ENCODE data around the gene DHRS12. TPM values are rescaled to one million over a fixed set of nuclear protein-coding genes. Genes with fewer than 3 reads are reported as not detected.
"Not testable (repeated sequence)": the region's sequence is repeated elsewhere in the genome, so short reads cannot be mapped to it uniquely, and the experiment has no call there.

Gene DHRS12
- polyA plus RNA-seq, 4 donors, result 15.4 to 23.1 (median 20.2) TPM

DNA sequence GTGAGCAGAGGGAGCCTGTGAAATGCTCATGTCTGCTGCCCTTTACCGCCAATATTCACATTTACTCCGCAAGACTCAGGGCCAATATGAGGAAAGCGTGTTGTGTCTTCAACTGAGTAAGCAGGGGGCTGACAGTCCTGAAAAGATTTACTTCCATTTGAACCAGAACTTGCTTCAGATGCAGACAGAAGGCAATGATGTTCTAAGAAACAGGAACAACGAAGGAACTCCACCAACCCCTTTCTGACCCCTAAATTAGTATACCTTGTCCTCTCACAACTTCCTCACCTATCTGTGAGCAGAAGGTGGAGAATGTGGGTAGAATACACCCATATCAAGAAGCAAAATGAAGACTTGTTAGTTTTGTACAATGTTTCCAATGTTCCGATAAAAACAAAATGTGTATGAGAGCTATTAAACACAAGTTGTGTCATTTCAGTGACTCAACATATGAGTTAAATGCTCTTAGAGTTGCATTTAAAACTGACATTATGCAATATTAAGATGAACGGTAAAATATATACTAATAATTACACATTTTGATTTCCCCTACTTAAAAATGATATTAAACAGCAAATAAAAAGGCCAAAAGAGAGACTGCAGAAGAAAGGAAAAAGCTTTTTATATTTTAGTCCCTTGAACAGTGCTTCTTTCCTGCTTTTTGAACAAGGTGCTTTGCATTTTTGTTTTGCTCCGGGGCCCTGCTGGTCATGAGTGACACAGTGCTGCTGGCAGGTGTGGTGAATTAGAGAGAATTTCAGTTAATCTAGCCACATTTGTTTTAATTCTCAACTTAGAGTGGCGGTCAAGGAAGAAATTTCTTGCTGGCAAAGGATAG is 25.0 kb upstream of the DHRS12 start:
- no peak for DNase-seq (ENCODE audit: low read depth in 4 of 4, low spot score in 3 of 4)

DNA sequence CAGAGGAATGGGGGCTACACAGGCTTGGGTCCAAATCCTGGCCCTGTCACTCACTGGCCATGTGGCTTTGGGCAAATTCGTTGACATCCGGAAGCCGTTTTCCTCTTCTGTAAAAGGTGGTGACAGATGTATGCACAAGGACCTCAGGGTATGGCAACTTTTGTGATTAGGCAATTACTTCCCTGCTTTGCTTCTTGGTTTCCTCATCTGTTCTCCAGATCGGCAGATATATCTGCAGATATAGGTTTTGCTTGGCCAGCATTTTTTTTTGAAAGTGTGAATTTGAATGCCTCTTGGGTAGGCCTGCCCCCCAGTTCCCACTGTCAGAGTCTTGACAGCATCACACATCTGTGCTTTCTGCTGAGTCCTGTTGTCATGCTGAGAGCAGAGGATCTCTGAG is 23.3 kb upstream of the DHRS12 start:
- no peak for DNase-seq (ENCODE audit: low read depth in 4 of 4, low spot score in 3 of 4)

- DNase-seq (ENCODE audit: low read depth in 4 of 4, low spot score in 3 of 4), result no peak
Observed at GRCh38 chr13:51826606-51827005, 22.6 kb upstream of the DHRS12 start.

- no peak for DNase-seq (ENCODE audit: low read depth in 4 of 4, low spot score in 3 of 4)
Observed at GRCh38 chr13:51825681-51826254, 21.8 kb upstream of the DHRS12 start.

GRCh38 chr13:51825165-51825592 is 21.2 kb upstream of the DHRS12 start:
- DNase-seq (ENCODE audit: low read depth in 4 of 4, low spot score in 3 of 4), result no peak

DNA sequence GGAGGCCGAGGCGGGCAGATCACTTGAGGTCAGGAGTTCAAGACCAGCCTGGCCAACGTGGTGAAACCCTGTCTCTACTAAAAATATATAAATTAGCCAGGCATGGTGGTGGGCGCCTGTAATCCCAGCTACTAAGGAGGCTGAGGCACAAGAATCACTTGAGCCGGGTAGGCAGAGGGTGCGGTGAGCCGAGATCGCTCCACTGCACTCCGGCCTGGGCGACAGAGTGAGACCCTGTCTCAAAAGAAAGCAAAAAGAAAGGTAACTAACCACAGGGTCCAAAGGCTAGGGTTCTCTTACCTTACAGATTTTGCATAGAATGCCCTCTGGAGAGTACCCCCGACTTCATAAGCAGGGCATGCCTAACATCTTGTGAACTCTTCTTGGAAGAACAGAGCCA is 20.7 kb upstream of the DHRS12 start:
- DNase-seq (ENCODE audit: low read depth in 4 of 4, low spot score in 3 of 4), result not testable (repeated sequence)

- DNase-seq (ENCODE audit: low read depth in 4 of 4, low spot score in 3 of 4), result no peak
Observed at GRCh38 chr13:51823863-51824262, 19.9 kb upstream of the DHRS12 start.

DNA sequence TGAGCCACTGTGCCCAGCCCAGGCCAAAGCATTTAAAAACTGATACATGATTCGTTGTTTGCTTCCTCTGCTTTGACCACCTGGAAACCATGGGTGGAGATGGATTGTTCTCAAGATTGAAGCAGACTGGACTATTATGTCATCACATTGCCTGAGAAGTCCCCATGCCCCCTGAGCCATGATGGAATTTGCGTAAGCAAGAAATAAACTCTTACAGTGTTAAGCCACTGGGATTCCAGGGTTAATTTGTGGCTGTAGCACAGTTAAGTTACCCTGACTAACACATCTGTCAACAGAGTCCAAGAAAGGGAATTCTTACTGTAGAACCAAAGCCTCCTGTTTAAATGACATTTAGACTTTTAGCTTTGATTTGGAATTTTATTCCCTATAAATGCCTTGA is 19.4 kb upstream of the DHRS12 start:
- no peak for DNase-seq (ENCODE audit: low read depth in 4 of 4, low spot score in 3 of 4)

DNA sequence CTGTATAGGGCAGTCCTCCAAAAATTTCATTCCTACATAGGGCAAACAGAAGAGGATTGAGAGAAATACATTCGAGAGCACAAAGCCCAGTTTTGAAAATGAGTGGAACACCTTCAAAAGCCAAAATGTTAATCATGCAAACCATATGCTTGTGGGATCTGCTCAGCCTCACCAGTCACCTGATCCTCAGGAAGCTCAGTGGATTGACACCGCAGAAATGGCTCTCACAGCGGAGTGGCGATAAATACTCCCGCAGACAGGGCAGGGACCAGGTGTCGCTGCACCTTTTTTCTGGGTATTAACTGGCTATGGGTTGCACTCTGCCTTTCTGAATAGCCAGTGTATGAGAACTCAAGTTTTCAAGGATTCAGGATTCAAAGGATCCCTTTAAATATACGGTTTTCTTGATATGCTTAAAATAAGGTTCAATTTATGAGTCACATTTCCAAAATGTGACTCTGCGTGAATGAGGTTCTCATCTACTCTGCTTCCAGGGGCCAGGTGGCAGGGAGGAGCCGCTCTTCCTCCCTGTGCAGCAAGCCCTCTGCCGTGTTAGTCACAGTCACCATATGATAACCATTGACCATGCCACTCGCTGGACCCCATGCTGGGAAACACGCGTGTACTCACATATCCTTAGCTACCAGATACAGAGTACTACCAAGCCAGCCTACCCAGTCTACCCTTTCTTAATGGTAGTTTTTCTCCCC is 18.3 kb upstream of the DHRS12 start:
- no peak for DNase-seq (ENCODE audit: low read depth in 4 of 4, low spot score in 3 of 4)

GRCh38 chr13:51821606-51822005 is 17.6 kb upstream of the DHRS12 start:
- DNase-seq (ENCODE audit: low read depth in 4 of 4, low spot score in 3 of 4), result no peak

GRCh38 chr13:51820016-51820597 is 16.1 kb upstream of the DHRS12 start:
- no peak for DNase-seq (ENCODE audit: low read depth in 4 of 4, low spot score in 3 of 4)

GRCh38 chr13:51819544-51819943 is 15.6 kb upstream of the DHRS12 start:
- DNase-seq (ENCODE audit: low read depth in 4 of 4, low spot score in 3 of 4), result no peak

DNA sequence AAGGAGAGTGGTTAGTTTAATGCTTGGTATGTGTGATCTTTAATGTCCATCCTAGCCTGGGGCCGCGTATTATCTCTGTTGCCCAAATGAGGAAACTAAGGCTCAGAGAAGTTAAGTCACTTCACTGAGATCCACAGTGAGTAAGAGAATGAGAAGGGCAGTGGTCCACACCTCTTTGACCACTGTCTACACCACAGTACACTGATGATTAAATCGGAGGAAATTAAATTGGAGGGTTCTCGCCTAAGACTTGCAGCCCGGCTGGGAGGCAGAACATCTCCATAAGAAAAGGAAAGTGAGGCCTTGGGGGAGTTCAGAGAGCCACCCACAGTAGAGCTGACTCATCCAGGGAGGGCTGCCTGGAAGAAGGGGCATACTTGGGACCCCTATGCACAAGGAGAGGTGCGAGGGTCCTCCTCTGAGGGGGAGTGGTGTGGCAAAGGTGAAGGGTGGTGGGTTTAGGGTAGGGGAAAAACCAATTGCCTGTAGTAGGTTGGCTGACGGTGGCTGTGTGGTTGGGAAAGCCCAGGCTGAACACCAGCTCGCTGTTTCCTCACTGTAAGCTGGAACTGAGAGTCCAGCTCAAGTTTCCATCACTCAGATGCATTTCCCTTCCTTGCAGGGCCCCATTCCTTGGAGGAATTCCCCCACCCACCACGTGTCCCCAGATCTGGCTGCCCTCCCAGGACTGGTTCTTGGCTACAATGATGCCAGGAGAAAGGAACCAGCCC is 15.0 kb upstream of the DHRS12 start:
- DNase-seq (ENCODE audit: low read depth in 4 of 4, low spot score in 3 of 4), result no peak

GRCh38 chr13:51818276-51818675 is 14.3 kb upstream of the DHRS12 start:
- no peak for DNase-seq (ENCODE audit: low read depth in 4 of 4, low spot score in 3 of 4)

DNA sequence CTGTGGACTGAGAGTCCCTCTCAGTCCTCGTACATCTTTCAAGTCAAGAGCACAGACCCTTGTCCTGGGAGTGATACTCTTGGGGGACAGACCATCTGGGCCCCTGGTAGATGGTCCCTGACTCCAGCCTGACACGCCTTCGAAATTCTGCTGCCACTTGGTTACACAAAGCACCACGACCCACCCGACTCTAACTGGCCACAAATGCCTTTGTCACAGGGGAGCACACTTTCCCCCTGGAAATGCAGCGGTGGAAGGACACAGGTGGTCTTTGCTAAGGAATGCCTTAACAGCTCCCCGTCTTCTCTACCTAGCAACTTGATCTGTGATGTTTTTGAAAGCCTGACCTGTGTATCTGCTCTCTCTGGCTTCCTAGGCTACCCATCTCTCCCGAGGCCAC is 13.8 kb upstream of the DHRS12 start:
- no peak for DNase-seq (ENCODE audit: low read depth in 4 of 4, low spot score in 3 of 4)

DNA sequence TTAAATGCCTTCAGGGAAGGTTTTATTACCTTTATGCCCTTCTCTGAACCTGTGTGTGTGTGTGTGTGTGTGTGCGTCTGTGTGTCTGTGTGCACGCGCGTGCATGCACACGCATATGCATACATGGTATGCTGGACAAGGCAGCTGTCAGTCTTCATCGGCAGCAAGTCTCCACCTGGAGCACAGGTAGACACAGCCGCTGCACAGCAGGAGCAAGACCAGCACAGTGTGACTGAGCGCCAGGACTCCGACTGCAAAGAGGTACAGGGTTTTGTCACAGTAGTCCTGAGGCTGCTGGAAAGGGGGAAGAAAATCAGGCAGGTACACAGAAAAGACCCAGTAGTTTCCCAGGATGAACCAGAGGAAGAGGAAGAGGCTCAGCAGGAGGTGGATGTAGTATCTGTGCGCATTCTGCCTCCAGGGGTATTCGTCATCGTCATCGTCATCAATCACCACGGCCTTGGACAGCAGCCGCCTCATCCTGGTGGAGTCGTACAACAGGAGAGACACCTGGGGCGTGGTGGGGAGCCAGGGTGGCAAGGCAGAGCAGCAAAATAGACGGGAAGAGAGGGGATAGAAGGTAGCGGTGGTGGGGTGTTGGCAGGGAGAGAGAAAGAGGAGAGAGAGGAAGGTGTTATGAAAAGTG is 12.8 kb upstream of the DHRS12 start:
- DNase-seq (ENCODE audit: low read depth in 4 of 4, low spot score in 3 of 4), result no peak

DNA sequence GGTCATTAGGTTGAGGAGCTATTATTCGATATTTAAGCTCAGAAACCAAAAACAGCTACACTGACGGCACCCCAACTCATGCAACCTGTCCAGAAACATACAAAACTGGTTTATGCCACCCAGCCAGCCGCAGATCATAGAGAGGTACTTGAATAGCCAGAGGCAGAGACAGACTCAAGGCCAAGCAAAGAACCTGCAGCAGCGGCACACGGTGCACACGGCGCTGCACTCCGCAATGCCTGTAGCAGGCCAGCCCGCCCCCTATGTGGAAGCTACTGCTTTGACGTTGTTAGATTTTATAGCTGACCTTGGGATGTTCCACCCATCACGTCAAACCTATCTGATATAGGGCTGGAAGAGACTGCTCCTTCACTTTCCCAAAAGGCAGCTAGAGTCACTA is 11.9 kb upstream of the DHRS12 start:
- no peak for DNase-seq (ENCODE audit: low read depth in 4 of 4, low spot score in 3 of 4)

DNA sequence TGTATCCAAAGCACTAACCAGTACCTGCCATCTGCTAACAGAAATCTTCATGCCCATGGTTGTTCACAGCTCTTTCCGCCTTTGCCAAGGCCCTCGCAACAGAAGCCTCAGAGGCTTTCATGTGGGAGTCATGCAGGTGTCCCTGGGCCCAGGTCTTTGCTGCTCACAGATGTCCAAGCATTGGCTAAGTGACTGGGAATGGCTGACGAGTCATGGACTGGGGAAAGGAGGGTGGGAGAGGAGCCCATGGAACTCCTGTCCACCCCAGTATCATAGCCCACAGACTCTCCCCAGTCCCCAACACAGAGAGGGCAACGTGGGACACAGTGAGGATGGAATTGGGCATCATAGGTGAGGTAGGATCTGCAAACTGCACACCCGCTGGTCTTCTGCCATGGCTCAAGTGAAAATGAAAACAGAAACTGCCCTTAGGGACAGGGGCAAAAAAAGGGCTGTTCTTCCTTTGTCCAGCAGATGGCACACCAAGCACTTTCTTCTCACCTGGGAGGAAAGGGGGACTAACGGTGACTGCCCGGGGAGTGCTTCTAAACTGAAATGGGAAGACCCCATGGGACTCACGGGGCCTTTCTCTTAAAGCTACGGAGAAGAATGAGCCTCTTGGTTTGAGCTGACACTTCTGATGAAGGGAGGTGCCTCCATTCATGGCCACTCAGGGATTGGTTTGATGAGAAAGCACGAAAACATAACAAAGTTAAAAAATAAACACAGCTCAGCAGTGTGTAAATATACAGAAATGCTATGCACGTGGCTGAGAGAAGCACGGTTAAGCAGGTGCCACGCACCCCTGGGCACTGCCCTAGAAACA is 11.1 kb upstream of the DHRS12 start:
- no peak for DNase-seq (ENCODE audit: low read depth in 4 of 4, low spot score in 3 of 4)

DNA sequence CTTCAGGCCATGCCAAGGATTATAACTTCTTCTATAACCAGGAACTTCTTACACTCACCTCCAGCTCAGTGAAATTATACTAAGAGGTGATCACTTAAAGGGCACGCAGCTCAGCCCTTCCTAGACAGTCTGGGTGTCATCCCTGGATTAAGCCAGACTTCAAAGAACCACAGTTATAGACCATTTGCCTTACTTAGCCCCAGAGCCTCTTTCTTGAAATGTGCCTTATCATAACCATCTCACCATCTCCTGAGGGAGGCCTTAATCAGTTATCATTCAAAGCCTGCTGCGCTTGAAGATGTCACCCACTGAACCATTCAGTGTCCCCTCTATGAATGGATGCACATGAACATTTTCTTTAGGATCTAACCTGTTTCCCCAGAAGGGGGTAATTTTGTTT is 10.1 kb upstream of the DHRS12 start:
- no peak for DNase-seq (ENCODE audit: low read depth in 4 of 4, low spot score in 3 of 4)

Measured in left renal pelvis (tissue), 4 donors.